ENCODE measurements around the gene UTS2R. TPM values are rescaled to one million over a fixed set of nuclear protein-coding genes. Genes with fewer than 3 reads are reported as not detected.

The UTS2R gene
- total RNA-seq, 4 donors from 2014 or later, result not detected

DNA sequence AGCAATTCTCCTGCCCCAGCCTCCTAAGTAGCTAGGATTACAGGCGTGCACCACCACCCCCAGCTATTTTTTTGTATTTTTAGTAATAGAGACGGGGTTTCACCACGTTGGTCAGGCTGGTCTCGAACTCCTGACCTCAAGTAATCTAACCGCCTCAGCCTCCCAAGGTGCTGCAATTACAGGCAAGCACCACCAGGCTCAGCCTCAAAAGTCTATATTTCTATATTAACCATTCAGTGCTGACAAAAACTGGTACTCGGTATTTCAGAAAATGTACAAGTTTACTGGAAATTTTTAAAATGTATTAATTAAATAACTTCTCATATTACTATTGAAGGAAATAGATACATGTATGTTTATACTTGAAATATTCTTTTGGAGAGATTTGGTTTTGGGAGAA, 45.2 kb downstream of the UTS2R start:
- intact Hi-C loops (cut with DNase I), result no loop called here
- Histone ChIP-seq H3K4me1 (peaks cover 19 to 33% (median 27%) of the 10 kb centered on the region in 4 donors), H3K27me3 (no peaks in the 10 kb centered on the region), H3K4me3 (no peak overlapping the region), H3K9me3 (no peaks in the 10 kb centered on the region), H3K36me3 (peaks cover 0 to 36% (median 16%) of the 10 kb centered on the region in 4 donors), H3K27ac (replicated peaks in 1 of 4) (no peak overlapping the region)
- TF ChIP-seq POLR2AphosphoS5 (IDR thresholded peaks at IDR 0.05), result no peak
- TF ChIP-seq, protein P1, sequence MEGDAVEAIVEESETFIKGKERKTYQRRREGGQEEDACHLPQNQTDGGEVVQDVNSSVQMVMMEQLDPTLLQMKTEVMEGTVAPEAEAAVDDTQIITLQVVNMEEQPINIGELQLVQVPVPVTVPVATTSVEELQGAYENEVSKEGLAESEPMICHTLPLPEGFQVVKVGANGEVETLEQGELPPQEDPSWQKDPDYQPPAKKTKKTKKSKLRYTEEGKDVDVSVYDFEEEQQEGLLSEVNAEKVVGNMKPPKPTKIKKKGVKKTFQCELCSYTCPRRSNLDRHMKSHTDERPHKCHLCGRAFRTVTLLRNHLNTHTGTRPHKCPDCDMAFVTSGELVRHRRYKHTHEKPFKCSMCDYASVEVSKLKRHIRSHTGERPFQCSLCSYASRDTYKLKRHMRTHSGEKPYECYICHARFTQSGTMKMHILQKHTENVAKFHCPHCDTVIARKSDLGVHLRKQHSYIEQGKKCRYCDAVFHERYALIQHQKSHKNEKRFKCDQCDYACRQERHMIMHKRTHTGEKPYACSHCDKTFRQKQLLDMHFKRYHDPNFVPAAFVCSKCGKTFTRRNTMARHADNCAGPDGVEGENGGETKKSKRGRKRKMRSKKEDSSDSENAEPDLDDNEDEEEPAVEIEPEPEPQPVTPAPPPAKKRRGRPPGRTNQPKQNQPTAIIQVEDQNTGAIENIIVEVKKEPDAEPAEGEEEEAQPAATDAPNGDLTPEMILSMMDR (IDR thresholded peaks at IDR 0.05), result peak in 1 of 3 experiments; percentile 10
- WGBS, result 90% methylated on average over 6 of the region's 6 CpGs
- DNase-seq (ENCODE audit: extremely low spot score), result no peak

DNA sequence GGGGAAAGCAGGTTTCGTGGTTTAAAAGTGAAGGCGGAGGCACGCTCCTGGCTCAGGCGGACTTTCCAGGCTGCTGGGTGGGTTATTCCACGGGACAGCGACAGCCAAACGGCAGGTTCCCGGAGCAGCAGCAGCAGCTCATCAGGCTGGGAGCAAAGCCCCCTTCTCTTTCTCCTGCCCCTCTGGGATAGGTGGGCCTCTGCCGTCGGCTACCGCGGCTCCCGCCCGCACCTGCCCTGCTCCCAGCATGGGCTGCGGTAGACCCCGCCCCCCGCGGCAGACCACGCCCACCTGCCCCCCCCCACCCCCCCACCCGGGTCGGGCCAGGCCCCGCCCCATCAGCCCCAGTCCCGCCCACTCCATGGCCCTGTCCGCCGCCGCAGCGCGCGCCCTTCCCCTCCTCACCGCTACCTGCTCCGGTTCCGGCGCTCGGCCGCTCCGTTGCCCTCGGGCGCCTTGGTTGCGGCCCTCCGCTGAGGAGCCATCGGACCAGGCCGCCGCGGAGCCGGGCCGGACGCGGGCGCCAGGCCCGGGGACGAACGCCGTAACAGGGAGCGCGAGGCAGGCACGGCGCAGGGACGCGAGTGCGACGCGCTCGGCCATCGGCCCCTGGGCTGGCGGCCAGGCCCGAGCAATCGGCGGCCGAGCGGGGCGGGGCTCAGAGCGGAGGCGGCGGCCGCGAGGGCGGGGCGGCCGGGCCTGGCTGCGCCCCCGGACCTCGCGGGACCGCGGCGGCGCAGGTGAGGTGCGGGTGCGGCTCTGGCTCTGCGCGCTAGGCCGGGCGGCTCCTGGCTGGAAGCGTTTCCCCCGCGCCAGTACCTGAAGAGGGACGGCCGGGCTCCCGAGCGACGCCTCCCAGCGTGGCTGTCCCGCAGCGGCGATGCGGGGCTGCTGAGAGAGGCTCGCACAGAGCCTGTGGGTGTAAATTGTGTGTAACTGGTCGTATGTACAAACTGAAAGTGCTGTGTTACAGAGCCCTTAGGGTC, 46.7 kb downstream of the UTS2R start, which contains the start of the genes HEXD and OGFOD3:
Gene HEXD, plus strand, starts transcription at position 347 of the 986 bp plus-strand sequence. CDS start 1,453 bp downstream, outside the sequence.
Gene OGFOD3, minus strand, starts transcription at position 586 of the 986 bp plus-strand sequence. Its CDS starts 101 bp downstream, at position 485.
- peaks cover 19 to 33% (median 27%) of the 10 kb centered on the region in 4 donors for H3K4me1 ChIP-seq
- intact Hi-C loops (cut with DNase I), result no loop called here
- DNase-seq (ENCODE audit: extremely low spot score), result no peak
- peaks cover 0 to 32% (median 13%) of the 10 kb centered on the region in 4 donors for H3K36me3 ChIP-seq
- H3K27me3 ChIP-seq, result no peaks in the 10 kb centered on the region
- WGBS, result 4% methylated on average over 21 of the region's 108 CpGs
- peak within 1 kb of the TSS; percentile 90 to 92 (median 91) for H3K27ac ChIP-seq (replicated peaks in 1 of 4)
- TF ChIP-seq, protein P1 (IDR thresholded peaks at IDR 0.05), result peak in 1 of 3 experiments; percentile 41
- TF ChIP-seq EP300 (IDR thresholded peaks at IDR 0.05) (no peak), POLR2AphosphoS5 (IDR thresholded peaks at IDR 0.05) (peak; percentile 57 to 59), POLR2A (IDR thresholded peaks at IDR 0.05; ENCODE audit: low read depth) (peak; percentile 55)
- peaks cover 0 to 11% (median 5%) of the 10 kb centered on the region in 4 donors for H3K9me3 ChIP-seq
- H3K4me3 ChIP-seq, result peak within 1 kb of the TSS; percentile 75 to 83 (median 78)

DNA sequence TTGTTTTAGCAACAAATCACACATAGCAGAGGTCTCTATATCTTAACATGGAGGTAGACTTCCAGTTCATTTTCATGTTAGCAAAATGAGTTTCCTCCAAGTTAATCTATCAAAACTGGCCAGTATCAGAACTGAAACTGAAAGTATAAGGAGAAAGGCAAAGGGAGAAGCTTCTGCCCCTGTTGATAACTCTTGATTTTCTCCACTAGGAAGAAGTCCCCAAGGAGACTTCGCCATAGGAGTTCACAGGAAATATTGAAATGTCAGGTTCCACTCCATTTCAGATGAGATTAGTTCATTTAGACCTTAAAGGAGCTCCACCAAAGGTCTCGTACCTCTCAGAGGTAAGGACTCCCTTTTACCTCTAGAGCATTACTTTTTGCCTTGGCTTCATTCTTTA, 48.0 kb downstream of the UTS2R start:
- H3K4me3 ChIP-seq, result peak overlapping the region in 3 of 4 donors; percentile 75 to 83 (median 76)
- intact Hi-C loops (cut with DNase I), result no loop called here

DNA sequence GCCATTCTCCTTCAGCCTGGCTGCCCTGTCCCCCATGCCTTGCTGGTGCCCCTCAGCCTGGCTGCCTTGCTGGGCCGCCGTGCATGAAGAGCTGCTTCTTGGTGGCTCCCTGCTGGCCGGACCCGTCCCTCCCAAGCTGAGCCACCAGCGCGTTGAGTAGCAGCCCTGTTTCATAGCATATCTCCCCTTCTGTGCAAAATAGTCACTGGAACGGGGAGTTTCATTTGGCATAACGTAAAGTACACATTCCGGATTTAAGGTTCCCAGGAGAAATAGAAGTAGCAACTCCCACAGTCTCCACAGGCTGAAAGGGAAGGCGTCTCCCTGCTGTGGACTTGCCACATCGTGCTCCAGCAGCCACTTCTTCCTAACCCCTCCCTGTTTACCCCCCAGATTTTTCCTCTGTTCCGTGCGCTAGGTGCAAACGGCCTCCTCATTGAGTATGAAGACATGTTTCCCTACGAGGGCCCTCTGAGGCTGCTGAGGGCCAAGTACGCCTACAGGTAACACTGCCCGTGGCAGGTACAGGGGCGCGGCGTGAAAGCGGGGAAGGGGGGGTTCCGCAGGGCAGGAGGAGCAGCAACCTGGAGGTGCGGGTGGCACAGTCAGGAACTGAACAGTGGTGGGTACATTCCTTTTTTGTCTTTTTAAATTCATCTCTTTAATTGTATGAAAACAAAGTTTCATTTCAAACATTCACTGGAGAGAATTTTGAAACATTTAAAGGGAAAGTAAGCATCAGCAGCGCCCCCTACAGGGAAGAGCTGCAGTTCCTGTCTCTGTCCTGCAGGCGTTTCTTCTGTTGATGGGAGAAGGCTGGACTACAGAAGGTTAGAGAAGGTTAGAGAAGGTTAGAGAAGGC, 52.7 kb downstream of the UTS2R start:
- Histone ChIP-seq H3K4me3 (no peak overlapping the region), H3K4me1 (peaks cover 3 to 7% (median 4%) of the 10 kb centered on the region in 4 donors), H3K9me3 (peaks cover 0 to 11% (median 5%) of the 10 kb centered on the region in 4 donors), H3K27ac (replicated peaks in 1 of 4) (no peak overlapping the region), H3K27me3 (no peaks in the 10 kb centered on the region), H3K36me3 (peaks cover 0 to 32% (median 13%) of the 10 kb centered on the region in 4 donors)
- no peak for TF ChIP-seq POLR2A (IDR thresholded peaks at IDR 0.05; ENCODE audit: low read depth)
- TF ChIP-seq, protein P1 (IDR thresholded peaks at IDR 0.05), result peak in 2 of 3 experiments; percentile 30 to 49
- WGBS, result 79% methylated on average over 25 of the region's 25 CpGs
- DNase-seq (ENCODE audit: extremely low spot score), result no peak
- intact Hi-C loops (cut with DNase I), result no loop called here

More for the DNA sequence above, 48.0 kb downstream of the UTS2R start:
- H3K27ac ChIP-seq (replicated peaks in 1 of 4), result no peak overlapping the region
- peaks cover 0 to 11% (median 5%) of the 10 kb centered on the region in 4 donors for H3K9me3 ChIP-seq
- DNase-seq (ENCODE audit: extremely low spot score), result no peak
- H3K4me1 ChIP-seq, result peaks cover 16 to 28% (median 24%) of the 10 kb centered on the region in 4 donors
- no peaks in the 10 kb centered on the region for H3K27me3 ChIP-seq
- WGBS, result 86% methylated on average over 2 of the region's 2 CpGs
- TF ChIP-seq, protein P1 (IDR thresholded peaks at IDR 0.05), result no peak
- TF ChIP-seq POLR2A (IDR thresholded peaks at IDR 0.05; ENCODE audit: low read depth) (no peak), EP300 (IDR thresholded peaks at IDR 0.05) (no peak), POLR2AphosphoS5 (IDR thresholded peaks at IDR 0.05) (no peak)
- H3K36me3 ChIP-seq, result peaks cover 0 to 24% (median 13%) of the 10 kb centered on the region in 4 donors

Data from esophagus muscularis mucosa (tissue), 4 donors.